CD14-positive monocyte (primary cell): ENCODE data around the gene MRPS33. TPM values are rescaled to one million over a fixed set of nuclear protein-coding genes. Genes with fewer than 3 reads are reported as not detected.

Experiments used
- DNase-seq, 3 donors: peaks; one replicate each; pipeline ENCODE4 v3.0.0-alpha.2; 2011 to 2022
- H2AFZ ChIP-seq: 2 replicates; pipeline ENCODE4 v1.6.0; 2012; ENCODE audit warnings: mild to moderate bottlenecking, low read depth, low read length, inconsistent platforms; ENCODE audit not compliant: insufficient read depth, poor library complexity, severe bottlenecking
- H3K27ac ChIP-seq, 2 donors: 1 replicate in 1 of 2; 2 replicates in 1 of 2; pipeline ENCODE4 v1.5.1; 2012 to 2013; ENCODE audit warnings: low read length in 2 of 2, control low read depth in 1 of 2, inconsistent platforms in 1 of 2, low read depth in 1 of 2, mild to moderate bottlenecking in 1 of 2
- H3K27me3 ChIP-seq, 2 donors: one replicate each; pipeline versions ENCODE4 v1.6.0 to v1.6.1; 2011 to 2013; ENCODE audit warnings: low read length in 2 of 2; ENCODE audit not compliant: control insufficient read depth in 2 of 2, insufficient read depth in 2 of 2
- H3K36me3 ChIP-seq, 2 donors: replicated peaks in 1 of 2; 1 replicate in 1 of 2; 2 replicates in 1 of 2; pipeline versions ENCODE4 v1.5.1 to v1.6.1; 2012 to 2013; ENCODE audit warnings: low read length in 2 of 2, control low read depth in 1 of 2, inconsistent platforms in 1 of 2, mild to moderate bottlenecking in 1 of 2; ENCODE audit not compliant: insufficient read depth in 2 of 2, control insufficient read depth in 1 of 2
- H3K4me1 ChIP-seq, 2 donors: 1 replicate in 1 of 2; 2 replicates in 1 of 2; pipeline versions ENCODE4 v1.5.1 to v1.6.1; 2012 to 2013; ENCODE audit warnings: low read length in 2 of 2, control low read depth in 1 of 2, inconsistent platforms in 1 of 2, mild to moderate bottlenecking in 1 of 2, moderate library complexity in 1 of 2; ENCODE audit not compliant: insufficient read depth in 2 of 2, control insufficient read depth in 1 of 2
- H3K4me2 ChIP-seq: replicated peaks from 2 replicates; pipeline ENCODE3; 2012; ENCODE audit warnings: low read length, moderate library complexity, mild to moderate bottlenecking; ENCODE audit not compliant: poor library complexity, severe bottlenecking; ENCODE audit errors: extremely low read depth
- H3K4me3 ChIP-seq, 3 experiments: fragments of 200-600 bp in 1 of 3; sonication (generic) in 1 of 3; replicated peaks in 1 of 3; 1 replicate in 2 of 3; 2 replicates in 1 of 3; pipeline ENCODE4 v1.5.1; 2011 to 2013; ENCODE audit warnings: low read length in 3 of 3, mild to moderate bottlenecking in 3 of 3, control low read depth in 2 of 3, low read depth in 2 of 3, inconsistent platforms in 1 of 3, moderate library complexity in 1 of 3
- H3K79me2 ChIP-seq: 2 replicates; pipeline ENCODE4 v1.6.0; 2012; ENCODE audit warnings: mild to moderate bottlenecking, control low read depth, inconsistent platforms, low read length, moderate library complexity; ENCODE audit not compliant: insufficient read depth
- H3K9ac ChIP-seq: 2 replicates; pipeline ENCODE4 v1.6.0; 2017; ENCODE audit warnings: low read length, mild to moderate bottlenecking; ENCODE audit not compliant: insufficient read depth, poor library complexity, severe bottlenecking
- H3K9me3 ChIP-seq, 2 donors: replicated peaks in 1 of 2; 1 replicate in 1 of 2; 2 replicates in 1 of 2; pipeline versions ENCODE4 v1.5.1 to v1.6.1; 2012 to 2013; ENCODE audit warnings: low read length in 2 of 2, control low read depth in 1 of 2; ENCODE audit not compliant: control insufficient read depth in 1 of 2, insufficient read depth in 1 of 2
- H4K20me1 ChIP-seq: 2 replicates; pipeline ENCODE4 v1.6.0; 2012; ENCODE audit warnings: mild to moderate bottlenecking, low read length, control low read depth, moderate library complexity; ENCODE audit not compliant: insufficient read depth
- H3K27ac Mint-ChIP-seq, 7 donors: one replicate each; pipeline ENCODE4 v1.8.0; 2020; ENCODE audit warnings: mild to moderate bottlenecking in 7 of 7, mixed read lengths in 7 of 7, moderate library complexity in 6 of 7, inconsistent platforms in 2 of 7
- H3K27me3 Mint-ChIP-seq, 3 donors: one replicate each; pipeline ENCODE4 v1.8.0; 2021 to 2022; ENCODE audit warnings: low read depth in 3 of 3, mild to moderate bottlenecking in 3 of 3, mixed read lengths in 3 of 3, moderate library complexity in 3 of 3, inconsistent platforms in 1 of 3
- H3K36me3 Mint-ChIP-seq, 2 donors: one replicate each; pipeline ENCODE4 v1.8.0; 2020; ENCODE audit warnings: mixed read lengths in 2 of 2, inconsistent platforms in 1 of 2, mild to moderate bottlenecking in 1 of 2
- H3K4me1 Mint-ChIP-seq: one replicate; pipeline ENCODE4 v1.8.0; 2020; ENCODE audit warnings: mild to moderate bottlenecking, mixed read lengths
- H3K4me3 Mint-ChIP-seq, 2 donors: one replicate each; pipeline ENCODE4 v1.8.0; 2020; ENCODE audit warnings: mild to moderate bottlenecking in 2 of 2, mixed read lengths in 2 of 2, moderate library complexity in 1 of 2
- H3K9me3 Mint-ChIP-seq, 7 donors: one replicate each; pipeline ENCODE4 v1.8.0; 2020 to 2022; ENCODE audit warnings: mixed read lengths in 7 of 7, mild to moderate bottlenecking in 6 of 7, moderate library complexity in 6 of 7, inconsistent platforms in 2 of 7
- CTCF ChIP-seq: fragments of 200-600 bp; IDR thresholded peaks from one replicate; pipeline ENCODE4 v1.8.0; 2022; ENCODE audit warnings: antibody characterized with exemption, mild to moderate bottlenecking
- WGBS: methylation state at CpG from one replicate; pipeline ENCODE4 v1.1.5; 2013; ENCODE audit warnings: missing lambda C conversion rate; ENCODE audit not compliant: insufficient coverage; 5-methylcytosine and 5-hydroxymethylcytosine counted together
- intact Hi-C, 2 donors: fragments of 100-400 bp; cut with micrococcal nuclease; formaldehyde crosslinking; loops; one replicate each; pipeline versions ENCODE4 v1.15.0 to v1.15.1; 2023
- polyA plus RNA-seq, 3 donors: library from polyadenylated mRNA; depleted of rRNA in 1 of 3; unstranded in 2 of 3; stranded (reverse) in 1 of 3; fragments of 300-500 nt in 2 of 3; fragments of >200 nt in 1 of 3; fragmentation: Illumina TruSeq in 2 of 3; gene quantifications; 1 replicate in 2 of 3; 2 replicates in 1 of 3; pipeline ENCODE4 v1.2.3, GENCODE V29; 2012 to 2021

Gene MRPS33
- polyA plus RNA-seq, 3 donors = 8.9 to 52.7 (median 45.0) TPM

GRCh38 chr7:141028767-141029166 lies 14.0 kb upstream of the MRPS33 start:
- Histone ChIP-seq H3K27ac (no peak overlapping the region), H3K4me1 (no peaks in the 10 kb centered on the region), H3K36me3 (no peaks in the 10 kb centered on the region), H3K27me3 (no peaks in the 10 kb centered on the region), H4K20me1 (no peaks in the 10 kb centered on the region), H3K4me3 (no peak overlapping the region), H3K79me2 (no peaks in the 10 kb centered on the region), H3K9me3 (peaks cover 29 to 36% of the 10 kb centered on the region in 2 donors), H3K9ac (no peak overlapping the region), H2AFZ (no peak overlapping the region), H3K4me2 (no peak overlapping the region)
- no peak overlapping the region for H3K27ac Mint-ChIP-seq
- intact Hi-C loops = no loop called here
- no peak for DNase-seq
- H3K4me1 Mint-ChIP-seq = no peaks in the 10 kb centered on the region
- WGBS = no CpG with 5 or more reads among the region's 3 CpGs
- no peak overlapping the region for H3K4me3 Mint-ChIP-seq
- H3K36me3 Mint-ChIP-seq = no peaks in the 10 kb centered on the region
- peaks cover 21 to 68% (median 50%) of the 10 kb centered on the region in 7 donors for H3K9me3 Mint-ChIP-seq
- no peak for TF ChIP-seq CTCF
- H3K27me3 Mint-ChIP-seq = peaks cover 0 to 1% (median 0%) of the 10 kb centered on the region in 3 donors

GRCh38 chr7:141027043-141027442 lies 12.3 kb upstream of the MRPS33 start:
- 81% methylated on average over 3 of the region's 3 CpGs for WGBS
- Histone ChIP-seq H3K27ac (no peak overlapping the region), H3K79me2 (no peaks in the 10 kb centered on the region), H3K27me3 (no peaks in the 10 kb centered on the region), H3K4me3 (no peak overlapping the region), H2AFZ (no peak overlapping the region), H3K9me3 (peaks cover 29 to 31% of the 10 kb centered on the region in 2 donors), H3K36me3 (no peaks in the 10 kb centered on the region), H3K4me2 (no peak overlapping the region), H4K20me1 (no peaks in the 10 kb centered on the region), H3K4me1 (no peaks in the 10 kb centered on the region), H3K9ac (no peak overlapping the region)
- Mint-ChIP-seq H3K36me3 (no peaks in the 10 kb centered on the region), H3K9me3 (peaks cover 20 to 56% (median 51%) of the 10 kb centered on the region in 7 donors), H3K4me3 (no peak overlapping the region), H3K27ac (no peak overlapping the region), H3K4me1 (no peaks in the 10 kb centered on the region), H3K27me3 (peaks cover 0 to 8% (median 3%) of the 10 kb centered on the region in 3 donors)
- intact Hi-C loops = no loop called here
- no peak for TF ChIP-seq CTCF
- no peak for DNase-seq
